PFSK-1 (cell line): Measurements from ENCODE around the gene SIRT7.

Experiments
- FOXP2 ChIP-seq: optimal IDR thresholded peaks from 2 replicates; pipeline ENCODE3; 2011; ENCODE audit warnings: borderline replicate concordance, control low read depth, inconsistent platforms; ENCODE audit not compliant: insufficient read depth; ENCODE audit errors: extremely low read length, extremely low read depth
- POLR2AphosphoS5 ChIP-seq: IDR thresholded peaks from 2 replicates; pipeline ENCODE4 v1.6.1; 2012; ENCODE audit warnings: low read depth, mild to moderate bottlenecking, control low read depth, low read length, moderate library complexity
- SIN3A ChIP-seq: IDR thresholded peaks from 2 replicates; pipeline ENCODE4 v1.6.1; 2012; ENCODE audit warnings: mild to moderate bottlenecking, low read length, moderate library complexity, borderline replicate concordance; ENCODE audit not compliant: insufficient read depth
- TAF1 ChIP-seq: IDR thresholded peaks from 2 replicates; pipeline ENCODE4 v1.6.1; 2012; ENCODE audit warnings: low read length, control low read depth, borderline replicate concordance; ENCODE audit not compliant: insufficient read depth
- TF ChIP-seq, protein P1 (sequence below), 2 experiments: IDR thresholded peaks; 2 replicates each; pipeline versions ENCODE4 v1.6.1 to v1.8.0; 2011 to 2012; ENCODE audit warnings: low read depth in 2 of 2, low read length in 2 of 2, control low read depth in 1 of 2, inconsistent platforms in 1 of 2, mild to moderate bottlenecking in 1 of 2, moderate library complexity in 1 of 2; ENCODE audit not compliant: insufficient read depth in 1 of 2

SIRT7 gene

DNA sequence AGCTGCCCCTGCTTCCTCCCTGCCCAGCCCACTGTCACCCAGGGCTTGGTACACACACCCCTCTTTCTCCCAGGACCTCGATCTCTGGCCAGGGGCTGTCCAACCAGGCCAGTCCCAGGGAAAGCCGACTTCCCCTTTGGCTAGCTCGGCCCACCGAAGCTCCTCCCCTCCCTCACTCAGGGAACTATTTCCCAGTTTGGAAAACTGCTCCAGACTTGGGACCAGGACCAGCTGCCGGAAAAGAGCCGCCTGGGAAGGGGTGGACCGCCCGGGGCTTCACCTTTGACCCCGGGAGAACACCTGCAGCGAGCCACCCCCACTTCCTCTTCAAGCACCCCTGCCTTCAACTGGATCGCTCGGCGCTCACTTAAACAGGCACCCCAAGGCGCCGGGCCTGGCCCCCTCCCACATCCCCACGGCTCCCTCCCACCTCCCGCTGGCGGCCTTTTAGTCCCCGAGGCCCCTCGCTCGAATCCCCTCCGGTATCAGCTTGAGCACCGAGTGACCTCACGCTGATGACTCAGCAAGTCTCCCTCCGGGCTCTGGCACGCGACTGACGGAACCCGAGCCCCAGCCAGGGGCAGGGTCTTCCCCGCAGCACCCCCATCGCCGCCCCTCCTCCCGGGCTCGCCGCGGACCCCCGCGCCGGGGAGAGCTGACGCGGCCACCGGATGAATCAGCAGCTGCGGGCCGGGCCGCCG, 8.6 kb upstream of the SIRT7 start:
- TF ChIP-seq, protein P1, sequence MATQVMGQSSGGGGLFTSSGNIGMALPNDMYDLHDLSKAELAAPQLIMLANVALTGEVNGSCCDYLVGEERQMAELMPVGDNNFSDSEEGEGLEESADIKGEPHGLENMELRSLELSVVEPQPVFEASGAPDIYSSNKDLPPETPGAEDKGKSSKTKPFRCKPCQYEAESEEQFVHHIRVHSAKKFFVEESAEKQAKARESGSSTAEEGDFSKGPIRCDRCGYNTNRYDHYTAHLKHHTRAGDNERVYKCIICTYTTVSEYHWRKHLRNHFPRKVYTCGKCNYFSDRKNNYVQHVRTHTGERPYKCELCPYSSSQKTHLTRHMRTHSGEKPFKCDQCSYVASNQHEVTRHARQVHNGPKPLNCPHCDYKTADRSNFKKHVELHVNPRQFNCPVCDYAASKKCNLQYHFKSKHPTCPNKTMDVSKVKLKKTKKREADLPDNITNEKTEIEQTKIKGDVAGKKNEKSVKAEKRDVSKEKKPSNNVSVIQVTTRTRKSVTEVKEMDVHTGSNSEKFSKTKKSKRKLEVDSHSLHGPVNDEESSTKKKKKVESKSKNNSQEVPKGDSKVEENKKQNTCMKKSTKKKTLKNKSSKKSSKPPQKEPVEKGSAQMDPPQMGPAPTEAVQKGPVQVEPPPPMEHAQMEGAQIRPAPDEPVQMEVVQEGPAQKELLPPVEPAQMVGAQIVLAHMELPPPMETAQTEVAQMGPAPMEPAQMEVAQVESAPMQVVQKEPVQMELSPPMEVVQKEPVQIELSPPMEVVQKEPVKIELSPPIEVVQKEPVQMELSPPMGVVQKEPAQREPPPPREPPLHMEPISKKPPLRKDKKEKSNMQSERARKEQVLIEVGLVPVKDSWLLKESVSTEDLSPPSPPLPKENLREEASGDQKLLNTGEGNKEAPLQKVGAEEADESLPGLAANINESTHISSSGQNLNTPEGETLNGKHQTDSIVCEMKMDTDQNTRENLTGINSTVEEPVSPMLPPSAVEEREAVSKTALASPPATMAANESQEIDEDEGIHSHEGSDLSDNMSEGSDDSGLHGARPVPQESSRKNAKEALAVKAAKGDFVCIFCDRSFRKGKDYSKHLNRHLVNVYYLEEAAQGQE (IDR thresholded peaks at IDR 0.05; ENCODE audit: insufficient read depth in 1 of 2, low read depth in 2 of 2, low read length in 2 of 2), result no peak
- peak; percentile 72; the same call in 1 of the 2 replicates for TF ChIP-seq POLR2AphosphoS5
- TF ChIP-seq SIN3A, result peak; percentile 63; the same call in 1 of the 2 replicates

DNA sequence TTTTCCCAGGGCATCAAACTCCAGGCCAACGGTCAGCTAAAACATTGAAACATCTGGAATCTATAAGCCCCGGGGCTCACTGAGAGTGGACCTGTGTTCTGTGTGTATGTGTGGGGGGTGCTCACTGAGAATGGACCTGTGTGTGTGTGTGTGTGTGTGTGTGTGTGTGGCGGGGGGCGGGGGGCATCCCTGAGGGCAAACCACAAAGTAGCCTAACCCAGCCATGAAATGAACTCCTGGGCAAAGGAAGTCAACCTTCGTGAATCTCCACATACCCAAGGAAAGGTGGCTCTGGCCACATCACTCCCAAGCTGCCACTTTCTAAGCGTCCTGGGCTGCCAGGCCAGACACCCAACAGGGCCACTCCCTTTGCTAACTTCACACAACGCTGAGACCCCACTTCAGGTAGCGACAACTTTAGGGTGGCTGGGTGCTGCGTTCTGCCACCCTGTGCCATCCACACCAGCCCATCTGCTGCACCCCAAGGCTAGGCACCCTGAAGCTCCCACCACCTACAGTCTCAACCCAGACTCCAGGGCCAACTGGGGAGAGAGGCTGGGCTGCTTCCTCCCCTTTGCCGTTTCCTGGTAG, 8.0 kb upstream of the SIRT7 start:
- TF ChIP-seq TAF1, result no peak
- TF ChIP-seq SIN3A, result no peak
- TF ChIP-seq POLR2AphosphoS5, result no peak
- TF ChIP-seq, protein P1 (IDR thresholded peaks at IDR 0.05; ENCODE audit: insufficient read depth in 1 of 2, low read depth in 2 of 2, low read length in 2 of 2), result no peak
- no peak for TF ChIP-seq FOXP2

DNA sequence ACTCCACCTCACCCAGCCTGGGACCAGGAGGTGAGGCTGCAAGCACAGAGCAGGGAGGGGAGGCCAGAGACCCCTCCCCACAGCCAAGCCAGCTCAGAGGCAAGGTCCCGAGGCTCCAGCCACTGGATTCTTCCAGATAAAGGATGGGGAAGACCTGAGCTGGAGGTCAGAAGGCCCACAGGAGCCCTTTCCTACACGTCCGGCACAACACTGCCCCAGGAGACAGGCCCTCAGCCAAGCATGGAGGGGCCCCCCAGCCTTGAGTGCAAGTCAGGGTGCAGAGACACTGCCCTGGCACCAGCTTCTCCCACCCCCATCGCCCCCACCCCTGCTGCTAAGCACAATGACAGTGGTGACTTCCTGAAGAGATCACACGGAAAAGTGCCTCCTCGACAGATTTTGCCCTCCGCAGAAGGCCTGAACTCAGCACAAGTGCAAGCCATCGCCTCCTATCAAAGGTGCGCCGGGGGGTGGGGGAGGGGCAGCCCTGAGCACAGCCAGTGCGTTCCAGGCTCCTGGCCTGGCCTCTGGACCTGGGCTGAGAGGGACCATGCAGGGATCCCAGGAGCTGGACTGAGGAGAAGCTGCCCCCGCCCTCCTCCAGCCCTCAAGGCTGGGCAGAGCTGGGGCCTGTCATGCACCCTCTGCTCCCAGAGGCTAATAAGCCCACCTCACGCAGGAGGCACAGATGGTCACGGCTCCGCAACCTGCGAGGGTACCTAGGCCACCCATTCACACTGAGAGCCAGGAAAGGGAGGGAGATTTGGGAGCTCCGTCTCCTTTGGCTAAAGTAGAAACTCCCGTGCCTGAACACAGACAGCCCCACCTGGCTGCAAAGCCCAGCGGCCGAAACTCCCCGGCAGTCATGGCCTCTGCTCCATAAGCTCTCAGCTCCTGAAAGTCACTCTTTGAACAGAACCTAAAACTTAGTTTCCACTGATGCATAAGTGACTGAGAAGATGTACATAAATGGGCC, 6.9 kb upstream of the SIRT7 start:
- TF ChIP-seq FOXP2, result no peak
- no peak for TF ChIP-seq TAF1
- no peak for TF ChIP-seq SIN3A
- TF ChIP-seq, protein P1 (IDR thresholded peaks at IDR 0.05; ENCODE audit: insufficient read depth in 1 of 2, low read depth in 2 of 2, low read length in 2 of 2), result no peak
- TF ChIP-seq POLR2AphosphoS5, result no peak

DNA sequence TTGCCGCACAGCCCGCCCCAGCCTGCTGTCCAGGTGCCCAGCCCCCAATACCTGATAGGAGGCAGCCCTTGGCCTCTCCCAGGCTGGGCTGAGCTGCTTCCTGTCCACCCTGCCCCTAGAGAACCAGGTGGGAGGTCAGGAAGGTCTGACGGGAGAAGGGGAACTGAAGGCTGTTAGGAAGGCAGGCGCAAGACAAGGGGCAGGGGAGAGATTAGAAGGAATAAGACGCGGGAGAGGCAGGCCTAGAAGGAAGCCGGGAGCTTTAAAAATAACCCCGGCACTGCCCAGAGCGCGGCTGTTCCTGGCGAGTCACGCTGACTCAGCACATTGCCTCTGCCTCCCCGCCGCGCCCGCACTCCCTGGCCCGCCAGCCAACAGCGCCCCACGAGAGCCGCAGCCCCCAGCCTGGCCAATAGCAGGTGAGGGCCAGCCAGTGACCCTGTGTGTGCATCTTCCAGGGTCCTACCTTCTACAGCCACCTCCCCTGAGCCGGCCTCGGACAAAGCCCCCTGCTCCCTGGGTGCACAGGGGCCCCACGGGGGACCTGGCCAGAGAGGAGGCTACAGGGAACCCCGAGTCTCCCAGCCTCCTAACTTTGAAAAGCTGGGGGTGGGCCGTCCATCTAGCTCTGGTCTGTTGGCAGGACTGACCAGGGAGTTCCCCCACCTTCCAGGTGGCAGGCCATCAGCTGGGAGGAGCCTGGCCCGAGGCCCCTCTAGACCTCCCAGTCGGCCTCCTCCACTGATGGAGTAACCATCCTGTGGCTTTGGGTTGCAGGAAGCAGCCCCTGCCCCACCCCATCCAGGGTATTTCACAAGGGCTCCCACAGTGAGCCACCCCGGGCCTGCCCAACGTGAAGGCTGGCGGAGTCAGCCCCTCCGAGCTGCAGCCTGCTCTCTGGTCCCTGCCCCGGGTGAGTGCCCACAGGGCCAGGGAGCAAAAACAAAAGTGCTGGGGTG, 5.6 kb upstream of the SIRT7 start:
- TF ChIP-seq FOXP2 (no peak), SIN3A (no peak), TAF1 (no peak), POLR2AphosphoS5 (no peak)
- TF ChIP-seq, protein P1 (IDR thresholded peaks at IDR 0.05; ENCODE audit: insufficient read depth in 1 of 2, low read depth in 2 of 2, low read length in 2 of 2), result no peak
